ENCODE measurements around the gene ASB18.

The ASB18 gene

DNA sequence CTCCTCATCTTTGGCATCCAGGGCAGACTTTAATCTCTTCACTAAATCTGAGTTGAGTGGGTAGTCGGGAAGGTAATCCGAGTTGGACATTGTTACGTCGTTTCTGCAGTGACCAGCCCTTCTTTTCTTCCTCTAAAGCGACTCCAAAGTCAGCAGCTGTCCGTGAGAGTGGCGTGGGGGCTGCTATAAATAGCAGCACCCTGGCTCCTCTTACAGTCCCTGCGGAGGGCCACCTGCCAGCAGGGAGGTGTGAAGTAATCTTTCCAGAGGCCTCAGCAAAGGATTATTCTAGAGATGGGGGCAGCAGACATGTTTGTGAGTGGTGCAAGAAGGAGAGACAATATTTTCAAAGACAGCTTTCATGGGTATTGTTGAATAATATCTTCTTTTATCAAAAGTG is at the start of gene ASB18:
Gene ASB18, minus strand, starts transcription at position 151 of the 400 bp plus-strand sequence. Its CDS starts 61 bp downstream, at position 90.
- no peak for TF ChIP-seq Cebpa-rat (IDR thresholded peaks at IDR 0.05)
- no peaks in the 10 kb centered on the region for H3K27me3 ChIP-seq
- H3K9me3 ChIP-seq = peaks cover 59% of the 10 kb centered on the region
- no peak within 1 kb of the TSS for H3K27ac ChIP-seq
- H3K4me1 ChIP-seq = no peaks in the 10 kb centered on the region
- no peak within 1 kb of the TSS for H3K9ac ChIP-seq
- H4K20me1 ChIP-seq = no peaks in the 10 kb centered on the region
- H3K4me2 ChIP-seq = no peak within 1 kb of the TSS
- H3K4me3 ChIP-seq = no peak within 1 kb of the TSS
- H3K36me3 ChIP-seq = no peaks in the 10 kb centered on the region

DNA sequence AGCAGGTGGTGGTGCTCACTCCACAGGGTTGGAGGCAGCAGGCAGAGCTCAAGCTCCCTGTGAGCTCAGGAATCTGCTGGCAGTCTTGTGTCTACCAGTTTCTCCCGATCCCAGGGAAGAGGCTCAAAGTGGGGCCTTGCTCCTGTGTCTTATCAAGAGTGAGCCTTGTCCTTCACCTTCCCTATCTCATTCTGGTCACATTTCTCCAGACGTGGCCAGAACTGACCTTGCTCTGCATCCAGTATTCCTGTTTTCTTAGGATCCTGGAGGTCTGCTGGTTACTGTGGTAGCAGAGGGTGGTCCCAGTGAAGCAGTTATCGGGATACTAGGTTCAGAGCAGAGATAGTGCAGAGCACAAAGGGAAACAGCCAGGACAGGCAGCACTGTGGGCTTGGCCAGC is 47.1 kb upstream of the ASB18 start:
- Histone ChIP-seq H3K9me3 (peaks cover 21% of the 10 kb centered on the region), H3K9ac (no peak overlapping the region), H4K20me1 (no peaks in the 10 kb centered on the region), H3K36me3 (no peaks in the 10 kb centered on the region), H3K27me3 (no peaks in the 10 kb centered on the region), H3K4me2 (no peak overlapping the region), H3K4me3 (no peak overlapping the region), H3K27ac (no peak overlapping the region), H3K4me1 (no peaks in the 10 kb centered on the region)
- no peak for TF ChIP-seq Cebpa-rat (IDR thresholded peaks at IDR 0.05)

- Histone ChIP-seq H3K9me3 (peaks cover 21% of the 10 kb centered on the region), H3K4me1 (no peaks in the 10 kb centered on the region), H3K4me3 (no peak overlapping the region), H3K4me2 (no peak overlapping the region), H3K27me3 (no peaks in the 10 kb centered on the region), H3K27ac (no peak overlapping the region), H3K9ac (no peak overlapping the region), H3K36me3 (no peaks in the 10 kb centered on the region), H4K20me1 (no peaks in the 10 kb centered on the region)
- no peak for TF ChIP-seq Cebpa-rat (IDR thresholded peaks at IDR 0.05)
Measured at GRCh38 chr2:236309669-236310029, 45.4 kb upstream of the ASB18 start.

DNA sequence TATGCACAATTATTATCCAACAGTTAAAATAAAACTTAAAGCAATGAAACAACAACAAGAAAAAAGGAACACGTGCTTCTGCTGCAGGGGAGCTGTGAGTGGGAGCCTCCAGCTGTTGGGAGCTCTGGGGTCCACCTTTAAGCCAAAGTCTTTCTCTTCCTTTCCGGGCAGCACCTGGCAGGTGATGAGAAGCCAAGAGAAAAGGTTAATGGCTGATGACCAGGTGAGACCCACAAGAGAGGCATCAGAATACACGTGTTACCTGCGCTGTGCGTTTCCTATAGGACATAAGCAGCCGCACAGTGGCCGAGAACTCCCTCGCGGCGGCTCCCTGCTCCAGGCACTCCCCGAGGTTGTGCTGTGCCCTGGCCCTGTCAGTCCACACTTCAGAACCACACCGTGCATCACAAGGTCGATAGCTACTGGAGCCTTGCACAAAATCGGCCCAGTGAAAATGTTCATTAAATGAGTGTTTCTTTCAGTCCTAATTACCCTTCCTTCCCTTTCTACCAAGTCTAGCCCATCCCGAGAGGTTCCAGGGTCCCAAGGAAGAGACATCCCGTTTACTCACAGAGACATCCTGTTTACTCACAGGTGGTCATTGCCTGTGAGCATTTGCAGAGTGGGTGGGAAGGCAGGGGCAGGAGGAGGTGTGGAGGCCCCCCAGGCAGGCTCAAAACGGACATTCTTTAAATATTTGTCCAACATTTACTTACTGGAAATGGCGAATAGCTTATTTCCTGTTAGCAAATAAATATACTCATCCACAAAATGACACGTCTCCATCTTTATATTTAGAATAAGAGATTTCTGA is 44.9 kb upstream of the ASB18 start:
- H3K9ac ChIP-seq = no peak overlapping the region
- H4K20me1 ChIP-seq = no peaks in the 10 kb centered on the region
- no peaks in the 10 kb centered on the region for H3K27me3 ChIP-seq
- no peak overlapping the region for H3K27ac ChIP-seq
- H3K4me1 ChIP-seq = no peaks in the 10 kb centered on the region
- H3K9me3 ChIP-seq = peaks cover 21% of the 10 kb centered on the region
- no peak overlapping the region for H3K4me2 ChIP-seq
- TF ChIP-seq Cebpa-rat (IDR thresholded peaks at IDR 0.05) = no peak
- no peaks in the 10 kb centered on the region for H3K36me3 ChIP-seq
- H3K4me3 ChIP-seq = no peak overlapping the region

- Histone ChIP-seq H3K27ac (no peak overlapping the region), H3K36me3 (no peaks in the 10 kb centered on the region), H3K4me3 (no peak overlapping the region), H4K20me1 (no peaks in the 10 kb centered on the region), H3K9ac (no peak overlapping the region), H3K9me3 (peaks cover 15% of the 10 kb centered on the region), H3K4me2 (no peak overlapping the region), H3K27me3 (no peaks in the 10 kb centered on the region), H3K4me1 (no peaks in the 10 kb centered on the region)
- no peak for TF ChIP-seq Cebpa-rat (IDR thresholded peaks at IDR 0.05)
Measured at GRCh38 chr2:236307641-236308040, 43.4 kb upstream of the ASB18 start.

GRCh38 chr2:236306825-236307540 is 42.8 kb upstream of the ASB18 start:
- Histone ChIP-seq H3K9ac (no peak overlapping the region), H3K36me3 (no peaks in the 10 kb centered on the region), H3K27ac (no peak overlapping the region), H3K4me2 (no peak overlapping the region), H3K4me1 (no peaks in the 10 kb centered on the region), H3K9me3 (peaks cover 12% of the 10 kb centered on the region), H4K20me1 (no peaks in the 10 kb centered on the region), H3K4me3 (no peak overlapping the region), H3K27me3 (no peaks in the 10 kb centered on the region)
- no peak for TF ChIP-seq Cebpa-rat (IDR thresholded peaks at IDR 0.05)

- H3K4me3 ChIP-seq = no peak overlapping the region
- no peaks in the 10 kb centered on the region for H3K27me3 ChIP-seq
- no peaks in the 10 kb centered on the region for H3K4me1 ChIP-seq
- no peak overlapping the region for H3K4me2 ChIP-seq
- H3K9me3 ChIP-seq = peaks cover 4% of the 10 kb centered on the region; the same call in 1 of the 2 replicates
- no peak for TF ChIP-seq Cebpa-rat (IDR thresholded peaks at IDR 0.05)
- no peaks in the 10 kb centered on the region for H3K36me3 ChIP-seq
- H4K20me1 ChIP-seq = no peaks in the 10 kb centered on the region
- no peak overlapping the region for H3K9ac ChIP-seq
- no peak overlapping the region for H3K27ac ChIP-seq
Measured at GRCh38 chr2:236305964-236306605, 41.9 kb upstream of the ASB18 start.

- Histone ChIP-seq H3K27ac (no peak overlapping the region), H3K9me3 (no peaks in the 10 kb centered on the region), H3K36me3 (no peaks in the 10 kb centered on the region), H4K20me1 (no peaks in the 10 kb centered on the region), H3K27me3 (no peaks in the 10 kb centered on the region), H3K4me1 (0 out of 2 replicates have a peak, but pooled peaks cover 2% of the 10 kb centered on the region), H3K4me2 (no peak overlapping the region), H3K9ac (no peak overlapping the region), H3K4me3 (no peak overlapping the region)
- TF ChIP-seq Cebpa-rat (IDR thresholded peaks at IDR 0.05) = no peak
Measured at GRCh38 chr2:236305531-236305930, 41.3 kb upstream of the ASB18 start.

- no peak for TF ChIP-seq Cebpa-rat (IDR thresholded peaks at IDR 0.05)
- H4K20me1 ChIP-seq = no peaks in the 10 kb centered on the region
- 0 out of 2 replicates have a peak, but pooled peaks cover 4% of the 10 kb centered on the region for H3K4me1 ChIP-seq
- no peaks in the 10 kb centered on the region for H3K36me3 ChIP-seq
- no peak overlapping the region for H3K4me2 ChIP-seq
- H3K27me3 ChIP-seq = no peaks in the 10 kb centered on the region
- H3K9me3 ChIP-seq = peaks cover 11% of the 10 kb centered on the region; the same call in 1 of the 2 replicates
- H3K4me3 ChIP-seq = no peak overlapping the region
- no peak overlapping the region for H3K9ac ChIP-seq
- no peak overlapping the region for H3K27ac ChIP-seq
Measured at GRCh38 chr2:236303935-236304334, 39.7 kb upstream of the ASB18 start.

- 0 out of 2 replicates have a peak, but pooled peaks cover 4% of the 10 kb centered on the region for H3K4me1 ChIP-seq
- peaks cover 14% of the 10 kb centered on the region; the same call in 1 of the 2 replicates for H3K9me3 ChIP-seq
- no peak overlapping the region for H3K4me3 ChIP-seq
- no peaks in the 10 kb centered on the region for H3K36me3 ChIP-seq
- no peak for TF ChIP-seq Cebpa-rat (IDR thresholded peaks at IDR 0.05)
- no peak overlapping the region for H3K4me2 ChIP-seq
- H4K20me1 ChIP-seq = no peaks in the 10 kb centered on the region
- H3K27me3 ChIP-seq = no peaks in the 10 kb centered on the region
- H3K27ac ChIP-seq = no peak overlapping the region
- no peak overlapping the region for H3K9ac ChIP-seq
Measured at GRCh38 chr2:236302555-236302954, 38.3 kb upstream of the ASB18 start.

Data from BLaER1 (cell line).